HG03280 (cell line): ENCODE data around the gene MAGEB17.

Experiments used
- ATAC-seq: cut with Tn5 transposase; IDR thresholded peaks from one replicate; pipeline ENCODE4 v1.9.1; 2021; ENCODE audit warnings: mild to moderate bottlenecking, moderate library complexity; ENCODE audit not compliant: unreplicated experiment

MAGEB17 gene

DNA sequence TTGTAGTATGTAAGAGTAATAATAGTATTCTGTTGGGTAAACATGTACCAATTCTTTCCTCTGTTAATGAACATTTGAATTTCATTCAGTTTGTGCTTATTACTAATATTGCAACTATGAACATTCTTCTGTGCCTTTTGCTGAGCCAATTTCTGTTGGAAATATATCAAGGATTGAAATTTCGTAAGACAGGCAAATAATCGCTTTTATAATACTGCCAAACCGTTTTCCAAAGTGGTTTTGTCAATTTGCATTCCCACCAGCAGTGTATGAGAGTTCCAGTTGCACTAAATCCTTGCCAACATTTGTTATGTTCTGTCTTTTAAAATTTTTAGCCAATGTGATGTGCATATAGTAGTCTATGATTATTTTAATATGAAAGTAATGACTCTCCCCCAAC is 38.6 kb downstream of the MAGEB17 start:
- no peak for ATAC-seq

DNA sequence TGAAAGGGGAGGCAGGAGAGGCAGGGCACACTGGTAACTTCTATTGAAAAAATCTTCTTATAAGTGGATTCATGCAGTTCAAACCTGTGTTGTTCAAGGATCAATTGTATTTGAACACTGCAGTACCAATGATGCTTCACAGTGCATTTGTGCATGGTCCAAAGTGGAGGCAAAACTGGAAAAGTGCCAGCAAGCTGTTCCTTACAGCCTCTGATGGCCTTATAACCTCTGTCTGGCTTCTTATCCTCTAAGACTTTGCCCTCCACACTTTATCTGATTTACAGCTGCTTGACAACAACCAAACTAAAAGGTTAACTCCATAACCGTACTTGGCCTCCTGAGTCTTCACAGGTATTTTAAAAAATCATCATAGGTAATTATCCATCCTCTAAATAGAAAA is 40.4 kb downstream of the MAGEB17 start:
- ATAC-seq: no peak

DNA sequence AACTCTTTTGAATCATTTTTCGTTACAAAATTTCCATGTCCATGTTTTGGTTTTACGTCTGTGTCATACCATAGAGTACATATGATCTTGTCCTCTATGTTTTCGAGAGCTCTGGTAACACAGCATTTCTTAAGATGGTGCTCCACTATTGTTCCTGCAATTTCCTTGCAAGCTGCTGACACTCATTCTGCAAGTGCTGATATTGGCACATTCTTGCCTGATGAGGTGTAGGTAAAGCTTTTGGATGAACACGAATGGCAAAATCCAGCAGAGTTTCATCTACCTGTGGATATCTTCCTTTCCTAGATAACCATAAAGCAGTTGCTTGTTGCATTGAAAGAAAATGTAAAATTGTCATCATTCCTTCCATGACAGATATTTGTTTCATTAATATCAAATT is 41.3 kb downstream of the MAGEB17 start:
- no peak for ATAC-seq

DNA sequence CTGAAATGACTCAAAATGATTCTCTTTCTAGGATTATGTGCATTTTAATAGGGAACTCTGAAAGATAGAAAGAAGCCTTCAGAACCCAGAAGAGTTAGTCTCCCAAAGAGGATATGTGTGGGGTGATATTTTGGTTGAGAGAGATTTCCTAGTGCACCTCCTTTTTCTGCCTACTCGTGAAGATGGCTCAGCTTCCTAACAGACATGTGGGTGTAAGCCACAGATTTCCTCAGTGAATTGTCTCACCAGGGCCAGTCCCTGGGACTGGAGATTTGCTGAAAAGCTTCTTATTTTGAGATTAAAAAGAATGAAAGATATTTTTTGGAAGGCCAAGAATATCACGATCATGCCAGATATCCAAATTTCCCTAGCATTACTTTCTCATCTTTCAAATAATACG is 42.8 kb downstream of the MAGEB17 start:
- no peak for ATAC-seq

DNA sequence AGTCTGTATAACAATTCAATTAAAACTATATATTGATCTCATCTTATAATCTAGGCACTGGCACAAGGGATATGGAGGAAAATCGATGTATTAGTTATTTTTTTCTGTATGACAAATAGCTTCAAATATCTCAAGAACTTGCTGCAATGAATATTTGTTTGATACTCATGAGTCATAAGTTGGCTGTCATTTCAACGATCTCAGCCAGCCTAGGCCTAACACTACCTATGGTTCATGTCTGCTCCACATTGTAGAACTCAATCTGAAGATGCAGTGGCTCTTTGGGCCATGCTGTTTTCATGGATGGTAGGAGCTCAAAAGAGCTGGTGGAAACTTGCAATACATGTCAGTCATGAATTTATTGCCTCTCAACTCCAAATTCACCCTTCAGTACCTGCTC is 44.7 kb downstream of the MAGEB17 start:
- ATAC-seq: no peak

DNA sequence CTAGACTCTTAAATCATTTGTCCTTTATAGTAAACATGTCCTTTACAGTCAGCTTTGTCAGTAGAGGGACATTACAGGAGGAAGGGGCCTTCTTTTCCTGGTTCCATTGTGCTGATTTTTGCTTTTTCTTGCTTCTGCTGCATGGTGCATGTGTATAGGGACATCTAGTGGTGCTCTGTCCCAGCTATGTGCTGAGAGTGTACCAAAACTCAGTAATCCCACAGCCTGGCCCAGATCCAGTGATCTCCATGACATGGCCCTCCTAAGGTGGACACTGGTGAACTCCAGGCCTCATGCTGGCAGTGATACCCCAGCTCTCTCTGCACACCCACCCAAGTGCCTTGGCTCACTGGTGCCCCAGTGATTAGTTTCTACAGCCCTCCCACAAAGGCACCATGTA is 45.2 kb downstream of the MAGEB17 start:
- ATAC-seq: no peak

DNA sequence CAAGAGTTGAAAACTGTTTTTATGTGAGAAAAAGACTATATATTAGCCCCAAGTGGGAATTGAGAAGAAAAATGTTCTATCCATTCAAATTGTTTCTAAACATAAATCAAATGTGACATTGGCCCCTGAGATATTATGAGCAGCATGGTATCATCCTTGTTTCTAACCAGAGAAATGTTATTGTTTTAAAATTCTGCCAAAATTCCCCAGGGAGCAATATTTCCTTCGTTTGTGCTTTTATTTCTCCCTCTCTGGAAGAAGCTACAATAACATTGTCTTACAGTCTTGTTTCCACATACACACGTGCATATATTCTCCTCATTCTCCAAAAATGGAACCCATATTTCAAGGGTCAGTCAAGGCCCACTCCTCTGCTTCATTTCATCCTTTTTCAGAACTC is 46.7 kb downstream of the MAGEB17 start:
- no peak for ATAC-seq

DNA sequence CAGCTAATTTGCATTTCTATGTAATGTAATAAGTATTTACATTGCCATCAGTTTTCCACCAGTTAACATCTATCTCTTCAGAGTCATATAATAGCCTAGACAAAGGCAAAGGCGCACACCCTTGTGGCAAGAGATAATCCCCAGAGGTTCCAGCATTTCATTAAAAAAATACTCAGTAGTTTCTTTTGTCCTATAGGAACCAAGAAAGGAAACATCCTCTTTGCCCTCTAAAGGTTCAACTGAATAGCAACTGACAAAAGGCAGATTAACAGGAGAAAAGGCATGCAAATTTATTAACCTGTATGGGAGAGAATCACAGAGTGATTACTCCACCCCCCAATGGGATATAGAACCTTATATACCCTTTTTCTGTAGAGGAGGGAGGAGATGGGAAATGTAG is 48.4 kb downstream of the MAGEB17 start:
- ATAC-seq: no peak
